ENCODE results near the gene MOV10L1. TPM values are rescaled to one million over a fixed set of nuclear protein-coding genes. Genes with fewer than 3 reads are reported as not detected.
A peak's percentile ranks its signal among the peaks of the same experiment; 100 is the strongest.

MOV10L1 gene
- total and polyA plus RNA-seq, 2 donors from 2014 or later, result 0.38 to 0.62 TPM

DNA sequence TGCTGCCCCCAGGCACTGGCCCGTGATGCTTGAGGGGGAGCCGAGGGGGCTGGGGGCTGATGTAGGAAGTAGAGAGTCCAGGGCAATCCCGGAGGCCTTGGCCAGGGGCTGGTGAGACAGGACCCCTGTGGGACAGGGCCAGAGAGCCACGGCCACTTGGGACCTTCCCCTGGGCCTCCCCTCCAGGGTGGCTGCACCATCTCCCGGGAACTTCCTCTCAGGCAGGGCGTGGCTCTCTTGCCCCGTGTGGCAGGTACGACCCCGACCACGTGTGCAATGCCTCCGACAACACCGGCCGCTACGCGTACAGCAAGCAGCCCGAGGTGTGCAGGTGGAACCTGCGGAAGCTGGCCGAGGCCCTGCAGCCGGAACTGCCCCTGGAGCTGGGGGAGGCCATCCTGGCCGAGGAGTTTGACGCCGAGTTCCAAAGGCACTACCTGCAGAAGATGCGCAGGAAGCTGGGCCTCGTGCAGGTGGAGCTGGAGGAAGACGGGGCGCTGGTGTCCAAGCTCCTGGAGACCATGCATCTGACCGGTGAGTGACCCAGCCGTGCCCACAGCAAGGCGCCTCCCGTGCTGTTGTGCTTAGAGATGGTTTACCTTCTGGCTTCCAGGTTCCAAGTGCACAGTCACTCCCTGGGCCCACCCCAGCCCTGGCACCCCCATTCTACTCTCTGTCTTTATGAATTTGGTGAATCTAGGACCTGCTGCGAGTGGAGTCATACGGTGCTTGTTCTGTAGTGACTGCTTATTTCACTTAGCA lies 120.8 kb downstream of the MOV10L1 start:
- FAIRE-seq (no peak), DNase-seq (peak in 2 of 5 donors; percentile 37 to 80)
- intact Hi-C loops (cut with DNase I), result loop anchor here (5.0 kb wide), 1 partner anchor 63 kb away; no protein-coding TSS in a partner anchor
- Histone ChIP-seq H3K4me3 (ENCODE audit: low read length in 3 of 3) (no peak overlapping the region), H3K4me1 (ENCODE audit: control insufficient read depth in 2 of 3, insufficient read depth in 2 of 3, low read depth in 1 of 3, low read length in 3 of 3) (peaks cover 0 to 10% (median 0%) of the 10 kb centered on the region in 3 donors), H3K27me3 (ENCODE audit: control insufficient read depth, insufficient read depth, low read length) (no peaks in the 10 kb centered on the region), H3K27ac (ENCODE audit: low read depth in 2 of 2, low read length in 2 of 2) (no peak overlapping the region), H3K9me3 (ENCODE audit: control insufficient read depth in 2 of 3, insufficient read depth in 1 of 3, low read length in 3 of 3) (no peaks in the 10 kb centered on the region), H3K9ac (ENCODE audit: low read length in 3 of 3) (no peak overlapping the region), H3K36me3 (ENCODE audit: control insufficient read depth in 2 of 3, insufficient read depth in 3 of 3, low read length in 3 of 3) (peaks cover 8 to 43% (median 14%) of the 10 kb centered on the region in 3 donors)
- TF ChIP-seq, protein P1, sequence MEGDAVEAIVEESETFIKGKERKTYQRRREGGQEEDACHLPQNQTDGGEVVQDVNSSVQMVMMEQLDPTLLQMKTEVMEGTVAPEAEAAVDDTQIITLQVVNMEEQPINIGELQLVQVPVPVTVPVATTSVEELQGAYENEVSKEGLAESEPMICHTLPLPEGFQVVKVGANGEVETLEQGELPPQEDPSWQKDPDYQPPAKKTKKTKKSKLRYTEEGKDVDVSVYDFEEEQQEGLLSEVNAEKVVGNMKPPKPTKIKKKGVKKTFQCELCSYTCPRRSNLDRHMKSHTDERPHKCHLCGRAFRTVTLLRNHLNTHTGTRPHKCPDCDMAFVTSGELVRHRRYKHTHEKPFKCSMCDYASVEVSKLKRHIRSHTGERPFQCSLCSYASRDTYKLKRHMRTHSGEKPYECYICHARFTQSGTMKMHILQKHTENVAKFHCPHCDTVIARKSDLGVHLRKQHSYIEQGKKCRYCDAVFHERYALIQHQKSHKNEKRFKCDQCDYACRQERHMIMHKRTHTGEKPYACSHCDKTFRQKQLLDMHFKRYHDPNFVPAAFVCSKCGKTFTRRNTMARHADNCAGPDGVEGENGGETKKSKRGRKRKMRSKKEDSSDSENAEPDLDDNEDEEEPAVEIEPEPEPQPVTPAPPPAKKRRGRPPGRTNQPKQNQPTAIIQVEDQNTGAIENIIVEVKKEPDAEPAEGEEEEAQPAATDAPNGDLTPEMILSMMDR (IDR thresholded peaks at IDR 0.05; ENCODE audit: borderline replicate concordance, extremely low read depth, insufficient read depth), result no peak

DNA sequence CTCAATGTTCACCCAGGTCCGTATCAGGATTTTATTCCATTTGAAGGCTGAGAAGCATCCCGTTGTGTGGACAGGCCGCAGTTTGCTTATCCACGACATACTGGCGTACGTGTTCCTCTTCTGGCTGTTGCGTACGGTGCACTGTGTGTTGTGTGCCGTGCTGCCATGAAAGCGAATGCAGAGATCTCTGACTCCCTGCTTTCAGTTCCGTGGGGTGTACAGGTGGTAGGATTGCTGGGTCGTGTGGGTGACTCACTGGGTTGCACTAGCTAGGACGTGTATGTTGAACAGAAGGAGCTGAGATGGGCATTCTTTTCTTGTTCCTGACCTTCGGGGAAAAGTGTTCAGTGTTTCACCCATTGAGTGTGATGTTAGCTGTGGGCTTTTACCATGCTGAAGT lies 121.3 kb downstream of the MOV10L1 start:
- Histone ChIP-seq H3K9me3 (ENCODE audit: control insufficient read depth in 2 of 3, insufficient read depth in 1 of 3, low read length in 3 of 3) (no peaks in the 10 kb centered on the region), H3K4me3 (ENCODE audit: low read length in 3 of 3) (no peak overlapping the region), H3K27ac (ENCODE audit: low read depth in 2 of 2, low read length in 2 of 2) (no peak overlapping the region), H3K36me3 (ENCODE audit: control insufficient read depth in 2 of 3, insufficient read depth in 3 of 3, low read length in 3 of 3) (peaks cover 8 to 43% (median 14%) of the 10 kb centered on the region in 3 donors), H3K9ac (ENCODE audit: low read length in 3 of 3) (no peak overlapping the region), H3K27me3 (ENCODE audit: control insufficient read depth, insufficient read depth, low read length) (no peaks in the 10 kb centered on the region), H3K4me1 (ENCODE audit: control insufficient read depth in 2 of 3, insufficient read depth in 2 of 3, low read depth in 1 of 3, low read length in 3 of 3) (peaks cover 0 to 5% (median 0%) of the 10 kb centered on the region in 3 donors)
- intact Hi-C loops (cut with DNase I), result loop anchor here (5.0 kb wide), 1 partner anchor 64 kb away; no protein-coding TSS in a partner anchor
- TF ChIP-seq, protein P1 (IDR thresholded peaks at IDR 0.05; ENCODE audit: borderline replicate concordance, extremely low read depth, insufficient read depth), result no peak
- DNase-seq (no peak), FAIRE-seq (no peak)

Other genes with a start within 250 kb of the MOV10L1 start
- gene ZBED4, start 236.2 kb upstream of the MOV10L1 start, total RNA-seq, result 12.9 TPM
- 2.1 TPM for gene ZBED4, start 236.2 kb upstream of the MOV10L1 start, polyA plus RNA-seq (ENCODE audit: insufficient read depth, low read depth, low replicate concordance)
- 28.4 TPM for gene ALG12, start 171.6 kb upstream of the MOV10L1 start, total RNA-seq
- 27.2 TPM for gene ALG12, start 171.6 kb upstream of the MOV10L1 start, polyA plus RNA-seq (ENCODE audit: insufficient read depth, low read depth, low replicate concordance)
- 54.0 TPM for gene CRELD2, start 171.4 kb upstream of the MOV10L1 start, total RNA-seq
- 37.3 TPM for gene CRELD2, start 171.4 kb upstream of the MOV10L1 start, polyA plus RNA-seq (ENCODE audit: insufficient read depth, low read depth, low replicate concordance)
- gene PIM3, start 129.2 kb upstream of the MOV10L1 start, total RNA-seq, result 107 TPM
- 96.5 TPM for gene PIM3, start 129.2 kb upstream of the MOV10L1 start, polyA plus RNA-seq (ENCODE audit: insufficient read depth, low read depth, low replicate concordance)
- gene IL17REL, start 77.2 kb upstream of the MOV10L1 start, total RNA-seq, result 0.16 TPM
- gene IL17REL, start 77.2 kb upstream of the MOV10L1 start, polyA plus RNA-seq (ENCODE audit: insufficient read depth, low read depth, low replicate concordance), result not detected
- not detected for gene TTLL8, start 31.7 kb upstream of the MOV10L1 start, total RNA-seq
- gene TTLL8, start 31.7 kb upstream of the MOV10L1 start, polyA plus RNA-seq (ENCODE audit: insufficient read depth, low read depth, low replicate concordance), result not detected
- 0.28 TPM for gene MLC1, start 4.6 kb upstream of the MOV10L1 start, total RNA-seq
- not detected for gene MLC1, start 4.6 kb upstream of the MOV10L1 start, polyA plus RNA-seq (ENCODE audit: insufficient read depth, low read depth, low replicate concordance)
- gene PANX2, start 80.7 kb downstream of the MOV10L1 start, total RNA-seq, result 1.0 TPM
- gene PANX2, start 80.7 kb downstream of the MOV10L1 start, polyA plus RNA-seq (ENCODE audit: insufficient read depth, low read depth, low replicate concordance), result 4.3 TPM
- 56.3 TPM for gene TRABD, start 95.9 kb downstream of the MOV10L1 start, total RNA-seq
- 34.2 TPM for gene TRABD, start 95.9 kb downstream of the MOV10L1 start, polyA plus RNA-seq (ENCODE audit: insufficient read depth, low read depth, low replicate concordance)
- 19.7 TPM for gene SELENOO, start 111.0 kb downstream of the MOV10L1 start, total RNA-seq
- gene SELENOO, start 111.0 kb downstream of the MOV10L1 start, polyA plus RNA-seq (ENCODE audit: insufficient read depth, low read depth, low replicate concordance), result 42.8 TPM
- gene TUBGCP6, start 155.0 kb downstream of the MOV10L1 start, total RNA-seq, result 52.0 TPM
- 19.2 TPM for gene TUBGCP6, start 155.0 kb downstream of the MOV10L1 start, polyA plus RNA-seq (ENCODE audit: insufficient read depth, low read depth, low replicate concordance)
- gene HDAC10, start 161.3 kb downstream of the MOV10L1 start, total RNA-seq, result 43.8 TPM
- gene HDAC10, start 161.3 kb downstream of the MOV10L1 start, polyA plus RNA-seq (ENCODE audit: insufficient read depth, low read depth, low replicate concordance), result 20.4 TPM
- 15.9 TPM for gene MAPK12, start 171.7 kb downstream of the MOV10L1 start, total RNA-seq
- gene MAPK12, start 171.7 kb downstream of the MOV10L1 start, polyA plus RNA-seq (ENCODE audit: insufficient read depth, low read depth, low replicate concordance), result 13.4 TPM
- 18.3 TPM for gene MAPK11, start 180.4 kb downstream of the MOV10L1 start, total RNA-seq
- gene MAPK11, start 180.4 kb downstream of the MOV10L1 start, polyA plus RNA-seq (ENCODE audit: insufficient read depth, low read depth, low replicate concordance), result 11.4 TPM
- gene PLXNB2, start 217.6 kb downstream of the MOV10L1 start, total RNA-seq, result 383 TPM
- 128 TPM for gene PLXNB2, start 217.6 kb downstream of the MOV10L1 start, polyA plus RNA-seq (ENCODE audit: insufficient read depth, low read depth, low replicate concordance)
- 16.7 TPM for gene DENND6B, start 237.0 kb downstream of the MOV10L1 start, total RNA-seq
- 14.5 TPM for gene DENND6B, start 237.0 kb downstream of the MOV10L1 start, polyA plus RNA-seq (ENCODE audit: insufficient read depth, low read depth, low replicate concordance)

Measured in kidney (tissue), 14 donors.